ENCODE measurements around the gene FERD3L. TPM values are rescaled to one million over a fixed set of nuclear protein-coding genes. Genes with fewer than 3 reads are reported as not detected.
A peak's percentile ranks its signal among the peaks of the same experiment; 100 is the strongest.

Gene FERD3L
- total RNA-seq, 1 donor from 2014 or later, result not detected

DNA sequence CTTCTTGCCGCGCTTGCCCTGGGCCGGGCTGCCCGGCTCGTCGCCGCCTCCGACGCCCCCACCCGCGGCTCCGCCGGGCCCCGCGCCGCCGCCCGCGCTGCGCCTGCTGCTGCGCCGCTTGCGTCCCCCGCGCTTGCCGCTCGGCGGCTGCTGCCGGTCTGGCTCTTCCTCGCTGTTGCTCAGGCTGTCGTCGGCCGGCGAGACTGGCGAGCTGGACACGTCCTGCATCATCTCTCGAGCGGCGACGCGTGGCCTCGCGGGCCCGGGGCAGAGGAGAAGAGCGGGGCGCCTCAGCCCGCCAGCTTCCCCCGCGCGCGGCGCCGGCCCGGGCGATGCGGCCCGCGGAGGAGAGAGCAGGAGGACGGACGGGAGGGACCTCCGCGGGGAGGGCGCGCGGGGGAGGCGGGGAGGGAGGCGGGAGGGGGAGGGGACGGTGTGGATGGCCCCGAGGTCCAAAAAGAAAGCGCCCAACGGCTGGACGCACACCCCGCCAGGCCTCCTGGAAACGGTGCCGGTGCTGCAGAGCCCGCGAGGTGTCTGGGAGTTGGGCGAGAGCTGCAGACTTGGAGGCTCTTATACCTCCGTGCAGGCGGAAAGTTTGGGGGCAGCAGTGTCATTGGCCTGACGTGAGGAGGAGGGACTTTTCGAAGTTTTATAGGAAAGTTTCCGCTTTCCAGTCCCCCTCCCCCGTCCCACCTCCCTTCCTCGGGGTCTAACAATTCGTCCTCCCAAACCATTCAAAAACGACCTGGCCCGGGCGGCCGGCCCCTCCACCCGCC is 27.9 kb downstream of the FERD3L start, which contains the start of gene TWIST1:
Gene TWIST1 (minus strand): TSS at position 546 of the 779 bp plus-strand sequence. CDS start 315 bp downstream, at position 231.
- peaks cover 18% of the 10 kb centered on the region for H3K27me3 ChIP-seq (ENCODE audit: insufficient read depth, low read length)
- no peaks in the 10 kb centered on the region for H3K9me3 ChIP-seq (ENCODE audit: insufficient read depth, low read depth, low read length)
- FAIRE-seq (no peak), DNase-seq (ENCODE audit: low read depth) (peak; percentile 87)
- peaks cover 11% of the 10 kb centered on the region for H3K4me1 Mint-ChIP-seq (ENCODE audit: low read depth, unreplicated experiment)
- H3K4me1 ChIP-seq (ENCODE audit: insufficient read depth, low read length), result peaks cover 33% of the 10 kb centered on the region
- peak within 1 kb of the TSS; percentile 93 for H3K9ac ChIP-seq (ENCODE audit: low read length)
- peak within 1 kb of the TSS; percentile 83 for H3K27ac ChIP-seq (ENCODE audit: low read depth, low read length)
- no peaks in the 10 kb centered on the region for H3K36me3 ChIP-seq (ENCODE audit: insufficient read depth, low read length)
- H3K4me3 Mint-ChIP-seq (ENCODE audit: unreplicated experiment), result peak within 1 kb of the TSS; percentile 96
- peak within 1 kb of the TSS; percentile 94 for H3K4me3 ChIP-seq (ENCODE audit: insufficient read depth, low read depth, low read length)
- H4K20me1 ChIP-seq (ENCODE audit: insufficient read depth, low read length), result peaks cover 4% of the 10 kb centered on the region
- no peak for TF ChIP-seq EZH2 (IDR thresholded peaks at IDR 0.05; ENCODE audit: insufficient read depth, low read length)
- TF ChIP-seq, protein P1, sequence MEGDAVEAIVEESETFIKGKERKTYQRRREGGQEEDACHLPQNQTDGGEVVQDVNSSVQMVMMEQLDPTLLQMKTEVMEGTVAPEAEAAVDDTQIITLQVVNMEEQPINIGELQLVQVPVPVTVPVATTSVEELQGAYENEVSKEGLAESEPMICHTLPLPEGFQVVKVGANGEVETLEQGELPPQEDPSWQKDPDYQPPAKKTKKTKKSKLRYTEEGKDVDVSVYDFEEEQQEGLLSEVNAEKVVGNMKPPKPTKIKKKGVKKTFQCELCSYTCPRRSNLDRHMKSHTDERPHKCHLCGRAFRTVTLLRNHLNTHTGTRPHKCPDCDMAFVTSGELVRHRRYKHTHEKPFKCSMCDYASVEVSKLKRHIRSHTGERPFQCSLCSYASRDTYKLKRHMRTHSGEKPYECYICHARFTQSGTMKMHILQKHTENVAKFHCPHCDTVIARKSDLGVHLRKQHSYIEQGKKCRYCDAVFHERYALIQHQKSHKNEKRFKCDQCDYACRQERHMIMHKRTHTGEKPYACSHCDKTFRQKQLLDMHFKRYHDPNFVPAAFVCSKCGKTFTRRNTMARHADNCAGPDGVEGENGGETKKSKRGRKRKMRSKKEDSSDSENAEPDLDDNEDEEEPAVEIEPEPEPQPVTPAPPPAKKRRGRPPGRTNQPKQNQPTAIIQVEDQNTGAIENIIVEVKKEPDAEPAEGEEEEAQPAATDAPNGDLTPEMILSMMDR (IDR thresholded peaks at IDR 0.05; ENCODE audit: insufficient read depth, low read depth, low read length), result no peak
- H3K27ac Mint-ChIP-seq (ENCODE audit: unreplicated experiment), result no peak within 1 kb of the TSS
- H3K4me2 ChIP-seq (ENCODE audit: low read length), result peak within 1 kb of the TSS; percentile 95
- no peaks in the 10 kb centered on the region for H3K9me3 Mint-ChIP-seq (ENCODE audit: unreplicated experiment)
- peaks cover 49% of the 10 kb centered on the region for H3K27me3 Mint-ChIP-seq (ENCODE audit: low read depth, unreplicated experiment)
- no peaks in the 10 kb centered on the region for H3K36me3 Mint-ChIP-seq (ENCODE audit: low read depth, unreplicated experiment)
- peaks cover 35% of the 10 kb centered on the region for H3K79me2 ChIP-seq (ENCODE audit: insufficient read depth, low read length)
- peak within 1 kb of the TSS; percentile 93 for H2AFZ ChIP-seq (ENCODE audit: low read depth, low read length)

DNA sequence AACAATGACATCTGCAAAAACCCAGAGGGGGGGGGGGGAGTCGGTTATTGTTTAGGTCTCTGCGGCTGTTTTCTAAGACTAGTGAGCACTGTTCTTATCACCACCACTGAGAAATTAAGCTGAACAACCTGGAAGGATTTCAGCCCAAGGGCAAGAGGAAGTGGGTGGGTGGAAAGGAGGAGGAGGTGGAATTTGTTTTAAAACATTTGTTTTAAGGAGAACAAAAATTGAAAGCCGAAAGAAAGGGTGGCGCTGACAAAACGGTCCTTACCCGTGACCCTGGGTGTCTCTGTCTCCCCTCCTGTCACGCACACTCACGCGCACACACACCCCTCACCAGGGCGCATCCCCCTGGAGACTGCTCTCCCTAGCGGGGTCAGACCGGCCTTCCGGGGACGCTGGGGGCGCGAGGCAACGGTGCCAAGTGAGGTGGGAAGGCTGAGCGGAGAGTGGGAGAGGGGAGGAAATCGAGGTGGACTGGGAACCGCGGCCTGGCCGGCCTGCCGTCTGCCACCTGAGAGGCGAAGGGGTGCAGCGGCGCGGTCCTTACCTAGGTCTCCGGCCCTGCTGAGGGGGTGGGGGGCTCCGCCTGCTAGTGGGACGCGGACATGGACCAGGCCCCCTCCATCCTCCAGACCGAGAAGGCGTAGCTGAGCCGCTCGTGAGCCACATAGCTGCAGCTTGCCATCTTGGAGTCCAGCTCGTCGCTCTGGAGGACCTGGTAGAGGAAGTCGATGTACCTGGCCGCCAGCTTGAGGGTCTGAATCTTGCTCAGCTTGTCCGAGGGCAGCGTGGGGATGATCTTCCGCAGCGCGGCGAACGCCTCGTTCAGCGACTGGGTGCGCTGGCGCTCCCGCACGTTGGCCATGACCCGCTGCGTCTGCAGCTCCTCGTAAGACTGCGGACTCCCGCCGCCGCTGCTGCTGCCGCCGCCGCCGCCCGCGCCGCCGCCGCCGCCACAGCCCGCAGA is 28.8 kb downstream of the FERD3L start:
- peaks cover 57% of the 10 kb centered on the region for H3K27me3 Mint-ChIP-seq (ENCODE audit: low read depth, unreplicated experiment)
- Histone ChIP-seq H2AFZ (ENCODE audit: low read depth, low read length) (peak overlapping the region; percentile 93), H3K79me2 (ENCODE audit: insufficient read depth, low read length) (peaks cover 35% of the 10 kb centered on the region), H3K4me1 (ENCODE audit: insufficient read depth, low read length) (peaks cover 39% of the 10 kb centered on the region), H3K27me3 (ENCODE audit: insufficient read depth, low read length) (peaks cover 18% of the 10 kb centered on the region), H3K4me3 (ENCODE audit: insufficient read depth, low read depth, low read length) (peak overlapping the region; percentile 94), H3K27ac (ENCODE audit: low read depth, low read length) (peak overlapping the region; percentile 83), H4K20me1 (ENCODE audit: insufficient read depth, low read length) (peaks cover 4% of the 10 kb centered on the region), H3K4me2 (ENCODE audit: low read length) (peak overlapping the region; percentile 95), H3K36me3 (ENCODE audit: insufficient read depth, low read length) (no peaks in the 10 kb centered on the region), H3K9me3 (ENCODE audit: insufficient read depth, low read depth, low read length) (no peaks in the 10 kb centered on the region), H3K9ac (ENCODE audit: low read length) (peak overlapping the region; percentile 93)
- peak; percentile 36 for DNase-seq (ENCODE audit: low read depth)
- peaks cover 15% of the 10 kb centered on the region for H3K4me1 Mint-ChIP-seq (ENCODE audit: low read depth, unreplicated experiment)
- peaks cover 3% of the 10 kb centered on the region for H3K9me3 Mint-ChIP-seq (ENCODE audit: unreplicated experiment)
- H3K36me3 Mint-ChIP-seq (ENCODE audit: low read depth, unreplicated experiment), result no peaks in the 10 kb centered on the region
- FAIRE-seq, result no peak
- peak overlapping the region; percentile 96 for H3K4me3 Mint-ChIP-seq (ENCODE audit: unreplicated experiment)
- TF ChIP-seq, protein P1 (IDR thresholded peaks at IDR 0.05; ENCODE audit: insufficient read depth, low read depth, low read length), result no peak
- TF ChIP-seq EZH2 (IDR thresholded peaks at IDR 0.05; ENCODE audit: insufficient read depth, low read length), result no peak
- H3K27ac Mint-ChIP-seq (ENCODE audit: unreplicated experiment), result peak overlapping the region; percentile 83

Measured in astrocyte (in vitro differentiated cells and primary cell).